GM12891 (cell line): ENCODE results near the gene RASSF4.

ENCODE experiments used
- POLR2A ChIP-seq: IDR thresholded peaks from 2 replicates; pipeline ENCODE4 v1.6.1; 2011; ENCODE audit warnings: low read depth, low read length, control low read depth
- POLR2AphosphoS5 ChIP-seq: IDR thresholded peaks from 2 replicates; pipeline ENCODE4 v1.6.1; 2011; ENCODE audit warnings: low read depth, low read length, control low read depth

DNA sequence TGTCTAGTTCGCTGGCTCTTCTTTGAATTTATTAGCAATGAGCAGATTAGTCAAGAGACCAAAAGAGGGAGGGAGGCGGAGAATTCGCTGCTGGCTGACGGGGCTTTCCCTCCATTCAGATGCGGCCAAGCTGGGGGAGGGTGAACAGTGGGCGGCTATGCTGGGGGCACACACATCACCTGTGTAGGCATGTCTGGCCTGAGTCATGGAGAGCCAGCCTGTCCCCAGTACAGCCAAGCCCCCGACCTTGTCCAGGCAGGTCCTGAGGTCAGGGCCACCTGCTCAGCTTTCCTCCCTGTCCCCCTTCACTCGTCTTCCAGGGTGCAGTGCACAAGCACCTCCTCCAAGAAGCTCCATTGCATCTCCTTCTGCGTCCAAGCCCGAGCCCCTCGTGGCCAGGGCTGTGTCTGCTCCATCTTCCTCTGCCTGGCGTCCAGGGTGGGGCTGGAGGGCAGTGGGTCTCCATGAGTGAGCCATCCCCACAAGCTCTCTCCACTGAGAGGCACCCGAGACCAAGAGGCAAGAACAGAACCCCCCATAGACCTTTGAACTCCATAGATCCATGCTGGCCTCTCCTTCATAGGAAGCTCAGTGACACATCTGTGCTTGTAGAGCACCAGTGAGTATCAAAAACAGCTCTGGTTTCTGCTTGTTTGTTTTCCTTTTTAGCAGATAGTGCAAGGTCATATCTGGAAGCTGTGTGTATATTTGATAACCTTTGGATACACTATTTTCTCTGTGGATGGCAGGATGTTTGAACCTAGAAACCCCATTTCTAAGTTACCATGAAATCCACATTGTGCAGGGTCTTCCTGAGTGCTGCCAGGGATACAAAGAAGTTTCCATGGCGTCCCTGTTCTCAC, 20.9 kb downstream of the RASSF4 start:
- TF ChIP-seq POLR2AphosphoS5 (no peak), POLR2A (no peak)
